Gastroesophageal sphincter (tissue), 3 donors: ENCODE data around the gene HDHD5.

Source experiments
- CTCF ChIP-seq, 4 experiments: fragments of 200-600 bp in 2 of 4; fragments of 450-650 bp in 2 of 4; sonication (generic) in 1 of 4; IDR thresholded peaks; one replicate each; pipeline ENCODE4 v1.5.1; 2017 to 2019; ENCODE audit warnings: antibody characterized with exemption in 4 of 4, mild to moderate bottlenecking in 2 of 4, moderate library complexity in 2 of 4
- POLR2A ChIP-seq, 2 donors: fragments of 450-650 bp; IDR thresholded peaks; one replicate each; pipeline ENCODE4 v1.6.1; 2017; ENCODE audit warnings: antibody characterized with exemption in 2 of 2, mild to moderate bottlenecking in 2 of 2, moderate library complexity in 1 of 2

- TF ChIP-seq CTCF (IDR thresholded peaks at IDR 0.05) (no peak), POLR2A (IDR thresholded peaks at IDR 0.05) (no peak)
Measured at GRCh38 chr22:17117890-17118289, 41.2 kb downstream of the HDHD5 start.
